Right lobe of liver (tissue), 4 donors: ENCODE results near the gene TSPAN5.

ENCODE experiments used
- POLR2A ChIP-seq: fragments of 450-650 bp; IDR thresholded peaks from one replicate; pipeline ENCODE4 v1.6.1; 2017; ENCODE audit warnings: antibody characterized with exemption, mild to moderate bottlenecking
- TF ChIP-seq, protein P1 (sequence below), 4 donors: fragments of 200-600 bp in 3 of 4; fragments of 450-650 bp in 1 of 4; IDR thresholded peaks; one replicate each; pipeline versions ENCODE4 v1.5.1 to v1.8.0; 2016 to 2022; ENCODE audit warnings: antibody characterized with exemption in 4 of 4, mild to moderate bottlenecking in 2 of 4
- donor health status: DM: no; HTN: no; CAD: no.
- donor health status: DM: no; HTN: no; CAD: no.
- donor health status: DM: no; HTN: yes; CAD: no.

DNA sequence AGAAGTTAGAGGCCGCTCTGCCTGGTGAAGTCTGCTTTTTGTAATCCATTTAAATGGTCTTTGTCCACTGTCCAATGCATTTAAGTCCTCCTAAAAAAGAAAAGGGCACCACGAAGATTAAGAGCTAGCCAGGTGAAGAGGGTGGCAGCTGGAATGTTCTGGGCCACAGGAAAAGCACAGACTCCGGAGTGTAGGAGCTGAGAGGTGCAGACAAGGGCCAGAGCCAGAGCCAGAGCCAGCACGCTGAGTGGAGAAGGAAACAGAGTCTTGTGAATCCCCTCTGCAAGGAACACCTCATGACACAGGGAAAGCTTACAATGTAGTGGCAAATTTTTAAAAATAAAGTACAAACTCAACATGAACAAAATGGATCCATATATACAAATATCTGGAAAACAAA lies 83.6 kb downstream of the TSPAN5 start:
- TF ChIP-seq, protein P1, sequence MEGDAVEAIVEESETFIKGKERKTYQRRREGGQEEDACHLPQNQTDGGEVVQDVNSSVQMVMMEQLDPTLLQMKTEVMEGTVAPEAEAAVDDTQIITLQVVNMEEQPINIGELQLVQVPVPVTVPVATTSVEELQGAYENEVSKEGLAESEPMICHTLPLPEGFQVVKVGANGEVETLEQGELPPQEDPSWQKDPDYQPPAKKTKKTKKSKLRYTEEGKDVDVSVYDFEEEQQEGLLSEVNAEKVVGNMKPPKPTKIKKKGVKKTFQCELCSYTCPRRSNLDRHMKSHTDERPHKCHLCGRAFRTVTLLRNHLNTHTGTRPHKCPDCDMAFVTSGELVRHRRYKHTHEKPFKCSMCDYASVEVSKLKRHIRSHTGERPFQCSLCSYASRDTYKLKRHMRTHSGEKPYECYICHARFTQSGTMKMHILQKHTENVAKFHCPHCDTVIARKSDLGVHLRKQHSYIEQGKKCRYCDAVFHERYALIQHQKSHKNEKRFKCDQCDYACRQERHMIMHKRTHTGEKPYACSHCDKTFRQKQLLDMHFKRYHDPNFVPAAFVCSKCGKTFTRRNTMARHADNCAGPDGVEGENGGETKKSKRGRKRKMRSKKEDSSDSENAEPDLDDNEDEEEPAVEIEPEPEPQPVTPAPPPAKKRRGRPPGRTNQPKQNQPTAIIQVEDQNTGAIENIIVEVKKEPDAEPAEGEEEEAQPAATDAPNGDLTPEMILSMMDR (IDR thresholded peaks at IDR 0.05): no peak
- TF ChIP-seq POLR2A: no peak
